Measurements from ENCODE around the gene GNLY. TPM values are rescaled to one million over a fixed set of nuclear protein-coding genes. Genes with fewer than 3 reads are reported as not detected.

GNLY gene
- total and polyA plus RNA-seq, 2 of the 4 experiments (the other 2 are of a cell fraction) = not detected

- TF ChIP-seq CEBPB (IDR thresholded peaks at IDR 0.05; ENCODE audit: low read depth, low read length) (no peak), CHD1 (IDR thresholded peaks at IDR 0.05; ENCODE audit: low read depth, low read length) (no peak)
These were observed 46.2 kb upstream of the GNLY start (continued) for GRCh38 chr2:85647823-85648526.

DNA sequence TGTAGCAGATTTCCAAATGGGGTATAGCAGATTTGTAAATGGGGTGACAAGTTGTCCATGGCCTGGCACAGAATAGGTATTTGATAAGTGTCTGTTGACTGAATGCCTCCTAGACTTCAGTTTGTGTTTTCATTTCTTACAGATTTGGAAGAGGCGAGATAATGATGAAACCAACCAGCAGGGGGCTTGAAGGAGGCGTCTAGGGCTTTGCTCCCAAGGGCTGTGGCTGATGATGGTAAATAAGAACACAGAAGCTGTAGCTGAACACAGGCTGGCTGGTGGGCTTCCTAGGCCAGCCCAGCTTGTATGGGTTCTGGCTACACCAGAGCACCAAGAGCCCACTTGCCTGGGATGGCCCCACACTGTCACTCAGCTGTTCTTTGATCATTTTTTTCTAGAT is 45.5 kb upstream of the GNLY start:
- Histone ChIP-seq H3K23ac (ENCODE audit: low read depth, low read length) (peak overlapping the region; percentile 64; the same call in 1 of the 2 replicates), H2AFZ (replicated peaks; ENCODE audit: low read length, poor library complexity) (no peak overlapping the region), H3K9ac (ENCODE audit: low read depth, low read length) (peak overlapping the region; percentile 58), H2BK20ac (ENCODE audit: low read depth, low read length) (peak overlapping the region; percentile 68; the same call in 1 of the 2 replicates), H3K9me3 (ENCODE audit: control insufficient read depth, insufficient read depth, low read length) (no peaks in the 10 kb centered on the region), H2BK15ac (ENCODE audit: low read depth, low read length) (peak overlapping the region; percentile 86; the same call in 2 of the 3 replicates), H3K4ac (ENCODE audit: low read depth, low read length) (peak overlapping the region; percentile 77), H2AK5ac (ENCODE audit: low read depth, low read length) (peak overlapping the region; percentile 38; the same call in 1 of the 2 replicates), H3K79me1 (ENCODE audit: low read depth in 1 of 2, low read length in 2 of 2) (peaks cover 14 to 24% of the 10 kb centered on the region in 2 experiments), H3K27ac (ENCODE audit: insufficient read depth, low read length) (peak overlapping the region; percentile 99), H3K4me2 (ENCODE audit: low read depth, low read length) (peak overlapping the region; percentile 27; the same call in 1 of the 2 replicates), H3K27me3 (ENCODE audit: control insufficient read depth, insufficient read depth, low read length) (no peaks in the 10 kb centered on the region), H2BK120ac (ENCODE audit: low read depth, low read length) (peak overlapping the region; percentile 84), H3K36me3 (ENCODE audit: control insufficient read depth, insufficient read depth, low read length) (peaks cover 48% of the 10 kb centered on the region), H4K8ac (ENCODE audit: low read depth in 2 of 2, low read length in 2 of 2) (peak overlapping the region; percentile 67 to 77), H4K20me1 (ENCODE audit: insufficient read depth, low read length) (peaks cover 14% of the 10 kb centered on the region), H3K9me1 (ENCODE audit: insufficient read depth, low read length) (peaks cover 18% of the 10 kb centered on the region), H2AK9ac (replicated peaks; ENCODE audit: low read depth, low read length, poor library complexity) (no peak overlapping the region), H3K56ac (ENCODE audit: extremely low read depth, insufficient read depth, low read length) (peak overlapping the region; percentile 40), H2BK5ac (ENCODE audit: low read depth, low read length, poor library complexity, severe bottlenecking) (peak overlapping the region; percentile 96), H3K14ac (replicated peaks; ENCODE audit: low read depth, low read length) (peak overlapping the region; percentile 47), H3K4me1 (ENCODE audit: control insufficient read depth, insufficient read depth, low read length) (peaks cover 27% of the 10 kb centered on the region), H3K18ac (ENCODE audit: low read depth, low read length) (peak overlapping the region; percentile 83), H3K4me3 (ENCODE audit: insufficient read depth, low read depth, low read length) (no peak overlapping the region), H4K5ac (ENCODE audit: low read depth, low read length) (peak overlapping the region; percentile 83), H4K91ac (ENCODE audit: insufficient read depth, low read depth, low read length) (peak overlapping the region; percentile 76)
- intact Hi-C loops (cut with micrococcal nuclease) (loop anchor here (1.0 kb wide), 2 partner anchors 59 to 166 kb away; no protein-coding TSS in a partner anchor), dilution Hi-C loops (cut with HindIII; ENCODE audit: low sequenced_read_pairs, unreplicated experiment) (no loop called here), in situ Hi-C loops (cut with MboI; ENCODE audit: low sequenced_read_pairs) (loop anchor here (5.0 kb wide), 1 partner anchor 59 kb away; no protein-coding TSS in a partner anchor)
- CTCF ChIA-PET = interaction anchor here (0.6 to 3.9 kb wide), 8 partner anchors 10 to 165 kb away, joined by 3 to 31 read pairs (median 4); partner anchors contain the start of gene C2orf68
- no TSS peak for BruUV-seq (replicated peaks)
- ATAC-seq (ENCODE audit: low read depth) (peak; percentile 55), DNase-seq (peak; percentile 70)
- WGBS, 2 experiments (ENCODE audit: extremely low coverage in 2 of 2, insufficient read length in 1 of 2) = 50% methylated on average over 2 of the region's 2 CpGs; no CpG with 5 or more reads in 1 of the 2 experiments
- POLR2A ChIA-PET (ENCODE audit: unreplicated experiment) = no interaction called here
- TF ChIP-seq MAZ (IDR thresholded peaks at IDR 0.05; ENCODE audit: borderline replicate concordance, low read depth, low read length) (no peak), CTCF (conservative IDR thresholded peaks at IDR 0.05; ENCODE audit: low read depth, low read length) (peak; percentile 65), FOS (IDR thresholded peaks at IDR 0.05; ENCODE audit: low read depth, low read length) (no peak), MAFK (IDR thresholded peaks at IDR 0.05; ENCODE audit: low read depth, low read length) (no peak), RCOR1 (IDR thresholded peaks at IDR 0.05; ENCODE audit: insufficient replicate concordance, low read length) (no peak), BHLHE40 (IDR thresholded peaks at IDR 0.05; ENCODE audit: low read depth, low read length) (no peak), CEBPB (IDR thresholded peaks at IDR 0.05; ENCODE audit: low read depth, low read length) (no peak), NFE2L2 (IDR thresholded peaks at IDR 0.05; ENCODE audit: low read depth, low read length) (no peak), RFX5 (IDR thresholded peaks at IDR 0.05; ENCODE audit: low read depth, low read length) (no peak), CHD1 (IDR thresholded peaks at IDR 0.05; ENCODE audit: low read depth, low read length) (no peak), SMC3 (IDR thresholded peaks at IDR 0.05; ENCODE audit: low read depth, low read length) (peak; percentile 73), POLR2A (IDR thresholded peaks at IDR 0.05; ENCODE audit: low read depth, low read length) (no peak), RAD21 (IDR thresholded peaks at IDR 0.05; ENCODE audit: low read length) (peak; percentile 67)
- TF ChIP-seq, protein P1, sequence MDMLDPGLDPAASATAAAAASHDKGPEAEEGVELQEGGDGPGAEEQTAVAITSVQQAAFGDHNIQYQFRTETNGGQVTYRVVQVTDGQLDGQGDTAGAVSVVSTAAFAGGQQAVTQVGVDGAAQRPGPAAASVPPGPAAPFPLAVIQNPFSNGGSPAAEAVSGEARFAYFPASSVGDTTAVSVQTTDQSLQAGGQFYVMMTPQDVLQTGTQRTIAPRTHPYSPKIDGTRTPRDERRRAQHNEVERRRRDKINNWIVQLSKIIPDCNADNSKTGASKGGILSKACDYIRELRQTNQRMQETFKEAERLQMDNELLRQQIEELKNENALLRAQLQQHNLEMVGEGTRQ (IDR thresholded peaks at IDR 0.05; ENCODE audit: low read depth, low read length) = no peak

Measured in IMR-90 (cell line).